SK-N-SH (cell line): Measurements from ENCODE around the gene XIAP. TPM values are rescaled to one million over a fixed set of nuclear protein-coding genes. Genes with fewer than 3 reads are reported as not detected.

ENCODE experiments used
- CTCF ChIA-PET: fragments of 300-600, 350-600 bp; formaldehyde crosslinking; extraction: SDS; loops from one replicate; lab custom pipeline; 2021; lab: Yijun Ruan, JAX
- POLR2A ChIA-PET: fragments of 350-600 bp; sonication (Branson Sonifier 250); formaldehyde crosslinking; extraction: SDS; loops from one replicate; lab custom pipeline; 2020; ENCODE audit warnings: antibody characterized with exemption, inconsistent platforms; lab: Yijun Ruan, JAX
- DNase-seq: peaks from one replicate; pipeline ENCODE4 v3.0.0; 2012
- H2AFZ ChIP-seq: fragments of 200-600 bp; sonication (generic); 2 replicates; pipeline ENCODE4 v1.8.1; 2016; ENCODE audit warnings: antibody characterized with exemption, mild to moderate bottlenecking, low read depth
- H3F3A ChIP-seq: fragments of 200-600 bp; sonication (generic); replicated peaks from 2 replicates; pipeline ENCODE3; 2016; ENCODE audit warnings: antibody characterized with exemption, mild to moderate bottlenecking; ENCODE audit not compliant: insufficient read depth
- H3K27ac ChIP-seq, 2 experiments: fragments of 200-500 bp in 1 of 2; fragments of 200-600 bp in 1 of 2; sonication (Bioruptor generic) in 1 of 2; sonication (generic), shearing (Covaris generic) in 1 of 2; 2 replicates each; pipeline versions ENCODE4 v1.5.1 to v1.6.1; 2014 to 2016; ENCODE audit warnings: low read depth in 2 of 2, inconsistent platforms in 1 of 2, low read length in 1 of 2, mild to moderate bottlenecking in 1 of 2, mixed read lengths in 1 of 2
- H3K27me3 ChIP-seq: fragments of 200-600 bp; sonication (generic), shearing (Covaris generic); 2 replicates; pipeline ENCODE4 v1.6.1; 2016; ENCODE audit warnings: mixed run types; ENCODE audit not compliant: insufficient read depth
- H3K36me3 ChIP-seq, 2 experiments: fragments of 200-500 bp in 1 of 2; fragments of 200-600 bp in 1 of 2; sonication (Bioruptor generic) in 1 of 2; sonication (generic) in 1 of 2; replicated peaks in 1 of 2; 2 replicates each; pipeline versions ENCODE3 to v1.5.1; 2014 to 2016; ENCODE audit warnings: low read length in 1 of 2, mild to moderate bottlenecking in 1 of 2; ENCODE audit not compliant: insufficient read depth in 2 of 2, control insufficient read depth in 1 of 2
- H3K4me1 ChIP-seq, 2 experiments: fragments of 200-500 bp in 1 of 2; fragments of 200-600 bp in 1 of 2; sonication (Bioruptor generic) in 1 of 2; sonication (generic), shearing (Covaris generic) in 1 of 2; 2 replicates each; pipeline versions ENCODE4 v1.5.1 to v1.6.1; 2014 to 2016; ENCODE audit warnings: low read depth in 1 of 2, low read length in 1 of 2, mixed run types in 1 of 2; ENCODE audit not compliant: insufficient read depth in 2 of 2, control insufficient read depth in 1 of 2
- H3K4me2 ChIP-seq: fragments of 200-600 bp; sonication (generic), shearing (Covaris generic); 2 replicates; pipeline ENCODE4 v1.6.1; 2017; ENCODE audit warnings: mixed run types
- H3K4me3 ChIP-seq, 2 experiments: fragments of 200-500 bp in 1 of 2; fragments of 200-600 bp in 1 of 2; sonication (Bioruptor generic) in 1 of 2; sonication (generic), shearing (Covaris generic) in 1 of 2; 2 replicates each; pipeline versions ENCODE4 v1.5.1 to v1.8.1; 2014 to 2016; ENCODE audit warnings: low read depth in 2 of 2, inconsistent platforms in 1 of 2, low read length in 1 of 2, mild to moderate bottlenecking in 1 of 2, mixed read lengths in 1 of 2, moderate library complexity in 1 of 2
- H3K79me2 ChIP-seq: fragments of 200-600 bp; sonication (generic); 2 replicates; pipeline ENCODE4 v1.8.1; 2017; ENCODE audit warnings: mild to moderate bottlenecking; ENCODE audit not compliant: insufficient read depth
- H3K9ac ChIP-seq: fragments of 200-600 bp; sonication (generic); 2 replicates; pipeline ENCODE4 v1.6.1; 2017; ENCODE audit warnings: mixed run types
- H3K9me2 ChIP-seq: fragments of 200-600 bp; sonication (generic); 2 replicates; pipeline ENCODE4 v1.6.1; 2017; ENCODE audit warnings: mixed run types
- H3K9me3 ChIP-seq: fragments of 200-600 bp; sonication (generic); 2 replicates; pipeline ENCODE4 v1.6.1; 2017; ENCODE audit warnings: mixed run types, mild to moderate bottlenecking, moderate library complexity
- H4K20me1 ChIP-seq: fragments of 200-600 bp; sonication (generic); 2 replicates; pipeline ENCODE4 v1.6.1; 2017; ENCODE audit warnings: mild to moderate bottlenecking, mixed run types; ENCODE audit not compliant: insufficient read depth
- CHD2 ChIP-seq: fragments of 150-350 bp; IDR thresholded peaks from 2 replicates; pipeline ENCODE4 v1.6.1; 2018; ENCODE audit warnings: low read length; ENCODE audit not compliant: partially characterized antibody
- ELF1 ChIP-seq: IDR thresholded peaks from 2 replicates; pipeline ENCODE4 v1.4.0; 2012
- EP300 ChIP-seq, 2 experiments: IDR thresholded peaks; 2 replicates each; pipeline versions ENCODE4 v1.4.0 to v1.6.1; 2012; ENCODE audit warnings: borderline replicate concordance in 1 of 2, low read depth in 1 of 2, low read length in 1 of 2
- EZH2phosphoT487 ChIP-seq: fragments of 200-600 bp; sonication (generic); IDR thresholded peaks from 2 replicates; pipeline ENCODE4 v1.6.1; 2017; ENCODE audit warnings: low read depth, mixed run types, mild to moderate bottlenecking, antibody characterized with exemption, moderate library complexity, borderline replicate concordance
- FOXM1 ChIP-seq: IDR thresholded peaks from 2 replicates; pipeline ENCODE4 v1.4.0; 2012; ENCODE audit warnings: low read depth, mild to moderate bottlenecking
- GATA2 ChIP-seq: sonication (generic); formaldehyde crosslinking; IDR thresholded peaks from 2 replicates; pipeline ENCODE4 v1.5.0; 2020; ENCODE audit warnings: mild to moderate bottlenecking, missing genetic modification reagents
- JUND ChIP-seq: IDR thresholded peaks from 2 replicates; pipeline ENCODE4 v1.4.0; 2012
- RAD21 ChIP-seq: IDR thresholded peaks from 2 replicates; pipeline ENCODE4 v1.6.1; 2012; ENCODE audit warnings: mild to moderate bottlenecking, low read length
- RXRA ChIP-seq: IDR thresholded peaks from 2 replicates; pipeline ENCODE4 v1.4.0; 2012; ENCODE audit warnings: low read depth, mild to moderate bottlenecking, borderline replicate concordance
- TEAD4 ChIP-seq: IDR thresholded peaks from 2 replicates; pipeline ENCODE4 v1.4.0; 2012; ENCODE audit warnings: mild to moderate bottlenecking, borderline replicate concordance; ENCODE audit not compliant: insufficient read depth
- YY1 ChIP-seq: IDR thresholded peaks from 2 replicates; pipeline ENCODE4 v1.4.0; 2012; ENCODE audit warnings: low read depth, mild to moderate bottlenecking
- WGBS: methylation state at CpG from one replicate; pipeline ENCODE4 v1.1.6; 2017; ENCODE audit warnings: low lambda C conversion rate; 5-methylcytosine and 5-hydroxymethylcytosine counted together
- polyA plus RNA-seq, 3 experiments: library from polyadenylated mRNA; depleted of rRNA; stranded (reverse); fragments of >200 nt; gene quantifications; 2 replicates each; pipeline ENCODE4 v1.2.3, GENCODE V29; 2012
- TF ChIP-seq, protein P1 (sequence below): IDR thresholded peaks from 2 replicates; pipeline ENCODE4; 2012
- TF ChIP-seq, protein P2 (sequence below): fragments of 150-350 bp; IDR thresholded peaks from 2 replicates; pipeline ENCODE4 v1.6.1; 2016; ENCODE audit warnings: mild to moderate bottlenecking, low read depth, low read length
- TF ChIP-seq, protein P3 (sequence below): IDR thresholded peaks from 2 replicates; pipeline ENCODE4 v1.6.1; 2012; ENCODE audit warnings: mild to moderate bottlenecking, low read depth, low read length, moderate library complexity
- TF ChIP-seq, protein P4 (sequence below): IDR thresholded peaks from 2 replicates; pipeline ENCODE4 v1.4.0; 2012; ENCODE audit warnings: low read depth, borderline replicate concordance
- TF ChIP-seq, protein P5 (sequence below): fragments of 150-350 bp; IDR thresholded peaks from 2 replicates; pipeline ENCODE4 v1.6.1; 2017; ENCODE audit warnings: antibody characterized with exemption, low read length, low read depth, borderline replicate concordance

The XIAP gene
- polyA plus RNA-seq, 1 of the 3 experiments (the other 2 are of a cell fraction), result 9.1 TPM

DNA sequence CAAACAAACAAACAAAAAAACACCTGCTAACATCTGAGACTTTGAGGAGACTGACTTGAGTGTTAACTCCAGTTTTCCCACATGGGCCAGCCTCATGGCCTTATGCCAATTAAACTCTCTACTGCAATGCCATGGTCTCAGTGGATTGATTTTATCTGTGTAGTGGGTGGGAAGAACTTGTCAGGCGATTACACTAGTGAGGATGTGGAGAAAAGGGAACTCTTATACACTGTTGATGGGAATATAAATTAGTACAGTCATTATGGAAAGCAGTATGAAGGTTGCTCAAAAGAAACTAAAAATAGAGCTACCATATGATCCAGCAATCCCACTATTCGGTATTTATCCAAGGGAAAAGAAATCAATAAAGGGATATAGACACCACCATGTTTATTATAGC, 12.8 kb upstream of the XIAP start:
- no peak overlapping the region for H3K4me3 ChIP-seq
- no peaks in the 10 kb centered on the region for H3K9me3 ChIP-seq
- H4K20me1 ChIP-seq, result no peaks in the 10 kb centered on the region
- no peaks in the 10 kb centered on the region for H3K36me3 ChIP-seq
- no peak overlapping the region for H3K4me2 ChIP-seq
- no peak for DNase-seq
- H3K27ac ChIP-seq, result peak overlapping the region in 1 of 2 experiments; percentile 31; a peak in 1 of 4 replicates
- H3K4me1 ChIP-seq, result no peaks in the 10 kb centered on the region
- no peaks in the 10 kb centered on the region for H3K9me2 ChIP-seq
- no peaks in the 10 kb centered on the region; the same call in 1 of the 2 replicates for H3K27me3 ChIP-seq
- no peak overlapping the region for H3K9ac ChIP-seq
- H3K79me2 ChIP-seq, result no peaks in the 10 kb centered on the region
- H2AFZ ChIP-seq, result no peak overlapping the region
- H3F3A ChIP-seq, result no peaks in the 10 kb centered on the region
- CTCF ChIA-PET, result no interaction called here
- no peak for TF ChIP-seq FOXM1
- TF ChIP-seq EP300 (IDR thresholded peaks at IDR 0.05; ENCODE audit: borderline replicate concordance in 1 of 2, low read depth in 1 of 2, low read length in 1 of 2), result no peak
- TF ChIP-seq RXRA, result no peak
- TF ChIP-seq, protein P1, sequence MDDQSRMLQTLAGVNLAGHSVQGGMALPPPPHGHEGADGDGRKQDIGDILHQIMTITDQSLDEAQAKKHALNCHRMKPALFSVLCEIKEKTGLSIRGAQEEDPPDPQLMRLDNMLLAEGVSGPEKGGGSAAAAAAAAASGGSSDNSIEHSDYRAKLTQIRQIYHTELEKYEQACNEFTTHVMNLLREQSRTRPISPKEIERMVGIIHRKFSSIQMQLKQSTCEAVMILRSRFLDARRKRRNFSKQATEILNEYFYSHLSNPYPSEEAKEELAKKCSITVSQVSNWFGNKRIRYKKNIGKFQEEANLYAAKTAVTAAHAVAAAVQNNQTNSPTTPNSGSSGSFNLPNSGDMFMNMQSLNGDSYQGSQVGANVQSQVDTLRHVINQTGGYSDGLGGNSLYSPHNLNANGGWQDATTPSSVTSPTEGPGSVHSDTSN, result no peak
- TF ChIP-seq CHD2, result no peak
- TF ChIP-seq EZH2phosphoT487, result no peak
- no peak for TF ChIP-seq YY1
- no peak for TF ChIP-seq GATA2 (CRISPR knock-in tag)
- no peak for TF ChIP-seq TEAD4
- TF ChIP-seq JUND, result no peak
- TF ChIP-seq, protein P2, sequence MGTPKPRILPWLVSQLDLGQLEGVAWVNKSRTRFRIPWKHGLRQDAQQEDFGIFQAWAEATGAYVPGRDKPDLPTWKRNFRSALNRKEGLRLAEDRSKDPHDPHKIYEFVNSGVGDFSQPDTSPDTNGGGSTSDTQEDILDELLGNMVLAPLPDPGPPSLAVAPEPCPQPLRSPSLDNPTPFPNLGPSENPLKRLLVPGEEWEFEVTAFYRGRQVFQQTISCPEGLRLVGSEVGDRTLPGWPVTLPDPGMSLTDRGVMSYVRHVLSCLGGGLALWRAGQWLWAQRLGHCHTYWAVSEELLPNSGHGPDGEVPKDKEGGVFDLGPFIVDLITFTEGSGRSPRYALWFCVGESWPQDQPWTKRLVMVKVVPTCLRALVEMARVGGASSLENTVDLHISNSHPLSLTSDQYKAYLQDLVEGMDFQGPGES, result no peak
- TF ChIP-seq, protein P3, sequence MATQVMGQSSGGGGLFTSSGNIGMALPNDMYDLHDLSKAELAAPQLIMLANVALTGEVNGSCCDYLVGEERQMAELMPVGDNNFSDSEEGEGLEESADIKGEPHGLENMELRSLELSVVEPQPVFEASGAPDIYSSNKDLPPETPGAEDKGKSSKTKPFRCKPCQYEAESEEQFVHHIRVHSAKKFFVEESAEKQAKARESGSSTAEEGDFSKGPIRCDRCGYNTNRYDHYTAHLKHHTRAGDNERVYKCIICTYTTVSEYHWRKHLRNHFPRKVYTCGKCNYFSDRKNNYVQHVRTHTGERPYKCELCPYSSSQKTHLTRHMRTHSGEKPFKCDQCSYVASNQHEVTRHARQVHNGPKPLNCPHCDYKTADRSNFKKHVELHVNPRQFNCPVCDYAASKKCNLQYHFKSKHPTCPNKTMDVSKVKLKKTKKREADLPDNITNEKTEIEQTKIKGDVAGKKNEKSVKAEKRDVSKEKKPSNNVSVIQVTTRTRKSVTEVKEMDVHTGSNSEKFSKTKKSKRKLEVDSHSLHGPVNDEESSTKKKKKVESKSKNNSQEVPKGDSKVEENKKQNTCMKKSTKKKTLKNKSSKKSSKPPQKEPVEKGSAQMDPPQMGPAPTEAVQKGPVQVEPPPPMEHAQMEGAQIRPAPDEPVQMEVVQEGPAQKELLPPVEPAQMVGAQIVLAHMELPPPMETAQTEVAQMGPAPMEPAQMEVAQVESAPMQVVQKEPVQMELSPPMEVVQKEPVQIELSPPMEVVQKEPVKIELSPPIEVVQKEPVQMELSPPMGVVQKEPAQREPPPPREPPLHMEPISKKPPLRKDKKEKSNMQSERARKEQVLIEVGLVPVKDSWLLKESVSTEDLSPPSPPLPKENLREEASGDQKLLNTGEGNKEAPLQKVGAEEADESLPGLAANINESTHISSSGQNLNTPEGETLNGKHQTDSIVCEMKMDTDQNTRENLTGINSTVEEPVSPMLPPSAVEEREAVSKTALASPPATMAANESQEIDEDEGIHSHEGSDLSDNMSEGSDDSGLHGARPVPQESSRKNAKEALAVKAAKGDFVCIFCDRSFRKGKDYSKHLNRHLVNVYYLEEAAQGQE, result no peak
- TF ChIP-seq ELF1, result no peak
- TF ChIP-seq, protein P4, sequence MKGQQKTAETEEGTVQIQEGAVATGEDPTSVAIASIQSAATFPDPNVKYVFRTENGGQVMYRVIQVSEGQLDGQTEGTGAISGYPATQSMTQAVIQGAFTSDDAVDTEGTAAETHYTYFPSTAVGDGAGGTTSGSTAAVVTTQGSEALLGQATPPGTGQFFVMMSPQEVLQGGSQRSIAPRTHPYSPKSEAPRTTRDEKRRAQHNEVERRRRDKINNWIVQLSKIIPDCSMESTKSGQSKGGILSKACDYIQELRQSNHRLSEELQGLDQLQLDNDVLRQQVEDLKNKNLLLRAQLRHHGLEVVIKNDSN, result no peak
- TF ChIP-seq, protein P5, sequence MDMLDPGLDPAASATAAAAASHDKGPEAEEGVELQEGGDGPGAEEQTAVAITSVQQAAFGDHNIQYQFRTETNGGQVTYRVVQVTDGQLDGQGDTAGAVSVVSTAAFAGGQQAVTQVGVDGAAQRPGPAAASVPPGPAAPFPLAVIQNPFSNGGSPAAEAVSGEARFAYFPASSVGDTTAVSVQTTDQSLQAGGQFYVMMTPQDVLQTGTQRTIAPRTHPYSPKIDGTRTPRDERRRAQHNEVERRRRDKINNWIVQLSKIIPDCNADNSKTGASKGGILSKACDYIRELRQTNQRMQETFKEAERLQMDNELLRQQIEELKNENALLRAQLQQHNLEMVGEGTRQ, result no peak
- TF ChIP-seq RAD21, result no peak
- WGBS, result 31% methylated on average over 2 of the region's 2 CpGs
- POLR2A ChIA-PET, result no interaction called here
